ENCODE results near the gene KDM3A. TPM values are rescaled to one million over a fixed set of nuclear protein-coding genes. Genes with fewer than 3 reads are reported as not detected.

The KDM3A gene
- total RNA-seq, 3 donors from 2014 or later, result 32.9 to 45.9 (median 36.5) TPM

DNA sequence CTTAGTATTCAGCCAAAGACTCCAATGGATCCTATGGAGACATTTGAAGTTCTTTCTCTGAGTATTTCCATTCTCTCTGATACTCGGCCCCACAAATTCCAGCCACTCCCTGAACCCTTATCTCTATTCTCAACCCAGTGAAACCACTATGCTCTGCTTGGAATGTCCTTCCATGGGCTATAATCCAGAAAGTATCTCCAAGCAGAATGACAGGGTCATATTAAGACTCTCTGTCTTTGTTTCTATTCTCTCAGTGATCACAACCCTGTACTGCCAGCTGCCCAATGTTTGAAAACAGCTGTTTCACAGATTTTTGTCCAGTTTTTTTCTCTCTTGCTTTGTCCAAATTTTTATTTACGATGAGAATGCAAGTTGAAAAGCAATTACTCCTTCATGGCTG lies 100.2 kb downstream of the KDM3A start:
- no peak overlapping the region for H3K4me3 Mint-ChIP-seq
- peaks cover 18% of the 10 kb centered on the region for H3K4me1 Mint-ChIP-seq (ENCODE audit: low read depth)
- ATAC-seq (no peak), DNase-seq (no peak)
- no peaks in the 10 kb centered on the region for H3K27me3 Mint-ChIP-seq (ENCODE audit: low read depth)
- H3K36me3 Mint-ChIP-seq (ENCODE audit: insufficient read depth), result peaks cover 28% of the 10 kb centered on the region
- H3K9me3 Mint-ChIP-seq, result no peaks in the 10 kb centered on the region

Other genes with a start within 250 kb of the KDM3A start
- 100 to 1,000 TPM; 135 to 166 (median 143) TPM for gene IMMT, start 245.9 kb upstream of the KDM3A start, total RNA-seq
- 10 to 100 TPM; 68.3 to 84.8 (median 71.1) TPM for gene MRPL35, start 241.9 kb upstream of the KDM3A start, total RNA-seq
- gene REEP1, start 103.7 kb upstream of the KDM3A start, total RNA-seq, result under 1 TPM in 2 of 3 donors, not detected in 1; 0.13 to 0.35 TPM
- 10 to 100 TPM; 45.4 to 50.2 (median 48.3) TPM for gene CHMP3, start 122.1 kb downstream of the KDM3A start, total RNA-seq
- gene RNF103, start 182.5 kb downstream of the KDM3A start, total RNA-seq, result 10 to 100 TPM in 2 of 3 donors, 1 to 10 TPM in 1; 9.9 to 11.7 (median 11.7) TPM

Measured in activated T-cell treated with anti-CD3 and anti-CD28 coated beads, Interleukin-2, amount 50 U/mL, for 4 hours (primary cell).